Islet precursor cell (in vitro differentiated cells): ENCODE results near the gene PRKCB.
"Not testable (repeated sequence)": the region's sequence is repeated elsewhere in the genome, so short reads cannot be mapped to it uniquely, and the experiment has no call there.

ENCODE experiments used
- DNase-seq: peaks from one replicate; pipeline ENCODE4 v3.0.0-alpha.2; 2018

Gene PRKCB

DNA sequence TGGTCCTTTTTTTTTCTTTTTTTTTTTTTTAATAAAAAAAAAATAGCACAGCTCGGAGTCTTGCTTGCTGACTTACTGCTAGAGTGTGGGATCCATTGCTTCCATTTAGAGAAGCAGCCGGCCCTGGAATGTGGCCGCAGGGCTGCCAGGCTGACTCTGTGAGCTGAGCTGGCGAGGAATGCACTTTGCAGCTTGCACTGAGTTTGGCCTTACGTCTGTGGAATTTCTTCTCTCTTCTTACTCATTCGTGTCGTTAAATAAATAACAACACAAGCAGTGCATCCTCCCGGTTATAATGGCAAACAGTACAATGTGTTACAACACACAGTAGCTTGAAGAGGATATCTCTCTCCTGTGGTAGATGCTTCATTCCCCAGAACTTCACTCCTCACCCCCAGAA is 69.2 kb downstream of the PRKCB start:
- peak; percentile 98 for DNase-seq

DNA sequence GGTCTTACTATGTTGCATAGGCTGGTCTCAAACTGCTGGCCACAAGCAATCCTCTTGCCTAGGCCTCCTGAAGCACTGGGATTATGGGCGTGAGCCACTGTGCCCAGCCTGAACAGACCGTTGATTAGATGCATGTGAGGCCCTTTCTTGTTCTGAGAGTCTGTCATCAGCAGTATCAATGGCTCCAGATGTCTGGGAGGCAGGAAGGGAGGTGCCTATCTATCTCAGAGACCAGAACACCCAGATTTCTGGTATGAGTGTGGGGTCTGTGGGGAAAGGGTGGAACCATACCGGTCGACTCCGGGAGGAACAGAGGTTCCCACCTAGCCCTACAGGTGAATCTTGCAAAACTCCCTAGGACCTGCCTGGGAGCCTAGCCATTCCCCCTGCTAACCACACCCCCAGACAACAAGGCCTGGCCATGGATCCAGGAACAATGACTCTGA is 71.7 kb downstream of the PRKCB start:
- no peak for DNase-seq

DNA sequence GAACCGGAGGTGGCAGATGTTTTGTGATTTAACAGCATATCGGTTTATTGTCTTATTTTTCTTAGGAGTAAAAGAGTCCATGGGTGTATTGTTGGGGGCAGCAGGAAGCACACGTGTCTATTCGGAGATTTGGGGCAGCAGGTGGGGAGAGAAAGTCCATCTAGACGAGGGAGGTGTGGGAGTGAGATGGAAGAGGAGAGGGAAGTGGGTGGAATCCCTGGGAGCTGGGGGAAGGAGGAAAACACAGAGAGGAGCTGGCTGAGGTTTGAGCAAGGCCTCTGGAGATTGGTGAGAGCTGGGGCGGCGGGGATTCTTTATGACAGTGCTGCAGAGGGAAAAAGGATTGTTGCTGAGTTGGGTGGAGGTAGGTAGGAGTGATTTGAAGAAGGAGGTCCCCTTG is 72.1 kb downstream of the PRKCB start:
- DNase-seq = no peak

DNA sequence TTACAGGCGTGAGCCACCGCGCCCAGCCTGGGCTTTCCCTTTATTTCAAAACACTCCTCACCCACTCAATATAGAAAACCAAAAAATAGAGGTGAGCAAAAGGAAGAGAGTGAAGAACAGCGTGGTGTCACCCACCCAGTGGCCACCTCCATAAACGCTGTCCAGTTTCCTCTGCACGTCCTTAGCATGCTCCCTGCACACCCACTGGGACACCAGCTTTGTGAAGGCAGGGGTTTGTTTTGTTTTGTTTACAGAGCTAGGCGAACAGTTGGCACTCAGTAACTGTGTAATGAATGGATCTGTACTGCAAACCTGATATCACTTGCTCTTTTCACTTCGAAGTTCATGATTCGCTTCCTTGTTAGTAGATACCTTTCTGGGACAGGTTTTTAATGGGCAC is 73.0 kb downstream of the PRKCB start:
- DNase-seq = no peak

DNA sequence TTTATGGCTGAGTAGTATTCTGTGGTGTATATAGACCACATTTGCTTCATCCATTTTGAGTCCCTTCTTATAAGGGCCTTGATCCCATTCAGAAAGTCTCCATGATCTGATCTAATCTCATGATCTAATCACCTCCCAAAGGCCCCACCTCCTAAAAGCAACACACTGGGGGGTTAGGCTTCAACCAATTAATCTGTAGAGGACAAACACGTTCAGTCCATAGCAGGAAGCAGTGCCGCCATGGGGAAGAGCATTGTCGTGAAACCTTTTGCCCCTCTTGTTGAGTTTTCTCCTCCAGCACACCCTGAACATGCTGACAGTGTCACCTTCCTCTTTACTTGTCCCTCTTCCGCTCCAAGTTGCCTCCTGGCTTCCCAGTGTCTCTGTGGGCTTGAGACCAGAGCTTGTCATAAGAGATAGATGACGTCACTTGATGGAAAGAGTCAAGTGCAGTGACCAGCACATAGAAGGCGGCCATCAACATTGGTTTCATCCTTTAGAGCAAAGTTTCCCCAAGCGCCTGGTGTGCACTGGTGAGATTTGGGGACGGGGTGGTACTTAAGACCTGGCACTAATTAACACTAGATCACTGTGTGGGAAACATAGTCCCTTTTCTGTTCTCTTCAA is 74.1 kb downstream of the PRKCB start:
- no peak for DNase-seq

DNA sequence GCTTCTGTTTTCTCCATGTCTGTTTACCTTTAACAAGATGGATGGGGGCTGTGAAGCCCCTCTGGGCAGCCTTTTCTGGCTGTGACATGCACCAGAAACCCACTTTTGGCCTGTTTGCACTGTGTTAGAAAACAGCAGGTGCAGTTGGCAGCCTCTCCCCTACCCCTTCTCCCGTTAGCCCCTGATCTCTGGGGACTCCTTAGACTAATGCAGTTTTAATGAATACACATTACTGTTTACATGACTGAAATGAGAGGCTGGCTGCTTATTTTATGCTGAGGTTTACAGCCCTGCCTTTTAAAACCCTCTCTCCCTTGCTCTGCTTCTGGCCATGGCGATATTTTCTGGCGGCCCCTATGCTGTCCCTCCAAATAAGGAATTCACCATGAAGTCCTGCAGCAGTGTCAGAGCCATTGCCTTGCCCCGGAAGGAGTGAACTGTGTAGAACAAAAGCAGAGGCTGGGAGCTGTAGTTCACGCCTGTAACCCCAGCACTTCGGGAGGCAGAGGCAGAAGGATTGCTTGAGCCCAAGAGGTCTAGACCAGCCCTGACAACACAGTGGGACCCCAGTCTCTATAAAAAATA is 79.3 kb downstream of the PRKCB start:
- DNase-seq = no peak

DNA sequence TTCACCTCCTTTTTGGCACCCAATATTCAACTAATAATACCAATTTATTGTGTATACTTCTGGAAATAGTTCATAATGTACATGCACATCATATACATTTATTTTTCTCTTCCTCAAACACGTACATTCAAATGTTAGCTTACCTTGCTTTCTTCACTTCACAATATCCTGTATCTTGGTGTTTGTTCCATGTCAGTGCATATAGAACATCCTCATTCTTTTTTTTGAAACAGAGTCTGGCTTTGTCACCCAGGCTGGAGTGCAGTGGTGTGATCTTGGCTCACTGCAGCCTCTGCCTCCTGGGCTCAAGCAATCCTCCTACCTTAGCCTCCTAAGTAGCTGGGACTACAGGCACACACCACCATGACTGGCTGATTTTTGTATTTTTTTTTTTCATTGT is 80.8 kb downstream of the PRKCB start:
- DNase-seq = not testable (repeated sequence)

DNA sequence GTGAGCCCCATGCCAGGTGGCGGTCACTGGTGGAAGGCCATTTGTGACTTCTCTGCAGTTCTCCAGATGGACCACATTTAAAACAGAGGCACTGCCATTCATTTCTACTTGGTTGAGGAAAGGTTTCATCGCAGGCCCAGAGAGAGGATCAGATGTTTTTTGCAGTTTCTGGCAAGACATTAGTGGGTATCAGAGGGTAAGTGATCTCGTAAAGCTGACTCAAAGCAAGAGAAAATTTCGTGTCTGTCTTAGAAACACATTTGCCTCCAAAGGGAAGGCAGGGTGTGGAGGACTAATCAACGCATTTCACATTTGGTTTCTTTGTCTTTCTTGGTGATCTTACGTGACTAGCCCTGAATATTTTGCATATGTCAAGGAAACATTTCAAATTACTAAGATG is 81.8 kb downstream of the PRKCB start:
- DNase-seq = no peak

DNA sequence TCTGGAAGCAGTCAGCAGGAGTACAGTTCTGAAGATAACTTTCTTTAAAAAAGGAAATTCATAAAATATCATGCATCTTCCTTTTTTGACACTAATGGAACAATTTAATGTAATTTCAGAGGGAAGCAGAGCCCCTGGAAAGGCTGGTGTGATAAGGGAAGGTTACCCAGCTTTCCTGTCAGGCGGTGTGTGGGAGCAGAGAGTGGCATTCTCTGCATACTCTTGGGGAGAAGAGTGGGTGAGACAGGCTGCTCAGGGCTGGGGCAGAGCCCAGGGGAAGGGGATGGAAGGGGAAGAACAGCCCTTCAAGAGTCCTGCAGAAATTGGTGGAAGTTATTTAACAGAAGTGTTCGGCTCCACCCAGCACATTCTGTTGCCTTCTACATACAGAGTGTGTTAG is 84.7 kb downstream of the PRKCB start:
- DNase-seq = no peak

DNA sequence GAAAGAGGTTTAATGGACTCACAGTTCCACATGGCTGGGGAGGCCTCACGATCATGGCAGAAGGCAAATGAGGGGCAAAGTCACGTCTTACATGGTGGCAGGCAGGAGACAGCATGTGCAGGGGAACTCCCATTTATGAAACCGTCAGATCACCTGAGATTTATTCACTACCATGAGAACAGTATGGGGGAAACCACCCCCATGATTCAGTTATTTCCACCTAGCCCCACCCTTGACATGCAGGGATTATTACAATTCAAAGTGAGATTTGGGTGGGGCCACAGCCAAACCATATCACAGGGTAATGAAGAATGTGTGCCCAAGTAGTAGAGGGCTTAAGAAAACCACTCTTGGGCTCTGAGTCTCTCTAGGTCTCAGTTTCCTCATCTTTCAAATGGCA is 85.1 kb downstream of the PRKCB start:
- DNase-seq = no peak

DNA sequence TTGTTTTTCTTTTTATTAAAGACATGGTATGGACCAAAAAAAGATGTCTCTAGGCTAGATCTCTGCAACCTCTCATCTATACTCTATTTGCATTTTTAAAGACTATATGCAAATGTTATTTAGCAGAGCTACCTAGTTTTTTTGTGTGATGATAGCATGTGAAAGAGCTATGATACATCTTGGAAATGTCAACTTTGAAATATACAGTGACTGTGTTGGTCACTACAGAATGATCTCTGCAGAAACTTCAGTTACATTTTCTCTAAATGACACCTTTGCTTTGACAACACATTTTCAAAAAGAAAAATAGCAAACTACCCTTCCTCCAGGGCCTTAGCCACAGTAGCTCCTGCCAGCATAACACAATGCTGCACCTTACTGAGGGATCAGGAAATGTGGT is 86.6 kb downstream of the PRKCB start:
- DNase-seq = no peak

DNA sequence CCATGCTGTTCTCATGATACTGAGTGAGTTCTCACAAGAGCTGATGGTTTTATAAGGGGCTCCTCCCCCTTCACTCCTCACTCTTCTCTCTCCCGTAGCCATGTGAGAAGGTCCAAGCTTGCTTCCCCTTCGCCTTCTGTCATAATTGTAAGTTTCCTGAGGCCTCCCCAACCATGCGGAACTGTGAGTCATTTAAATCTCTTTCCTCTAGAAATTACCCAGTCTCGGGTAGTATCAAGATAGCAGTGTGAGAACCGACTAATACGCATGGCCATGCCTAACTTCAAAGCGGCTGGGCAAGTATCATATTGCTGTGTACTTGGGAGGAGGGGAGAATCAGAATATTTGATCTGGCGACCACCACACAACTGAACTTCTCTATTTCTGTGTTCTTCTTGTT is 88.3 kb downstream of the PRKCB start:
- DNase-seq = no peak

DNA sequence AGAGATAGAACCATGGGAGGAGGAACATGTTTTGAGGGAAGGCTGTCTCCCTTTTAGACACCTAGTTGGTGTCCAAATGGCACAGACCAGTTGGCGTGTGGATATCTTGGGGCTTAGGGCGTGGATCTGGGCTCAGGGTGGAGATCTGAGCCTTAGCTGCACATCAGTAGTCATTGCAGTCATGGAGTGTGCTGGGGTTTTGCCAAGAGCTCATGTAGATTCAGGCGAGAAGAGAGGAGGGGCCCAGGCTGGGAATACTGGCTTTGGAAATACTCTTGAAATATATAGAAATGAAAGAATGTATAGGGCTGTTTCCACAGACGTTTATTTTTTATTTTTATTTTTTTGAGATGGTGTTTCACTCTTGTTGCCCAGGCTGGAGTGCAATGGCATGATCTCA is 92.0 kb downstream of the PRKCB start:
- no peak for DNase-seq

DNA sequence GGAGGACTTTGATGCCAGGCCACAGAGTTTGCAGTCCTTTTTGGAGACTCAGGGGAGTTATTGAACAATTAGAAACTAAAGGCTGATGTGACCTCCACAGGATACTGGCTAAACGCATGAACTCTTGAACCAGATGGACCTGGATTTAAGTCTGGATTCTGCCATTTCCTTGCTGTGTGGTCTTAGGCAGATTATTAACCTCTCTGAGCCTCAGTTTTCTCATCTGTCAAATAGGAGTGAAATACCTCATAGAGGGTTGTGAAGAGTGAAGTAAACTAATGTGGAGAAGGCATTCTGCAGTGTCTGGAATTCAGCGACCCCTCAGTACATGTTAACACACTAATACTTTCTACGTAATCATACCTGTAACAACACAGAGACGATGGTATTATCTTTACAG is 93.5 kb downstream of the PRKCB start:
- DNase-seq = no peak

DNA sequence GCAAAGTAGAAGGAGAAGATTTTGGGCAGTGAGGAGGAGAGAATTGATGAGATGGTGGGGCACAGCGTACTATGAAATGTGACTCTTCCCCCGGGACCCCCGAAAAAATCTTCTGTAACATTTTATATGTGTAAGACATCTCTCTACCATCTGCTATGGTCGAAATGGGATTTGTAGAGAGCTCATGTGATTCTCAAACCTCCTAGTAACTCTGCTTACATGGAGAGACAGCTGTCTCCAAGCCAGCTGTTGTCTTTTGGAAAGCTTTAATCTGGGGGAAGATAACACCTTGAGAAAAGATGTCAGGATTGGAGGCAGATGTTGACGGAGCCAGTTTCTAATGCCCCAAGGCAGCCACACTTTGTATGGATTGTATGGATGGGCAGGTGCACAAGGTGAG is 94.1 kb downstream of the PRKCB start:
- no peak for DNase-seq

DNA sequence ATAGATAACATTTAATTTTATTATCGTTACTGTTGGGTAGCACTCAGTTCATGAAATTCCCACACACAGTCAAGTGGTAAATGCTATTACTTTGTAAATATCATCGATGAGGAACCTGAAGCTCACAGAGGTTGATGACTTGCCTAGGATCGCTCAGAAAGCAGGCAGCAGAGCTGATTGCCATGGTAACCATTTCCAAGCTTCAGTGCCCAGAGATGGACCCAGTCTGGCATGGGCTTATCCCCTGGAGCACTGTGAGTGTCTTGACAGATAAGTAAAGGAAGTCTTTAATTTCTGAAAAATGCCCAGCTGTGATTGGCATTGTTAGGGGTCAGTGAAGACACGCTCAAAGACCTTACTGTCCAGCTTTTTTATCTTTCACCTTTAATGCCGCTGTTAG is 95.0 kb downstream of the PRKCB start:
- no peak for DNase-seq

DNA sequence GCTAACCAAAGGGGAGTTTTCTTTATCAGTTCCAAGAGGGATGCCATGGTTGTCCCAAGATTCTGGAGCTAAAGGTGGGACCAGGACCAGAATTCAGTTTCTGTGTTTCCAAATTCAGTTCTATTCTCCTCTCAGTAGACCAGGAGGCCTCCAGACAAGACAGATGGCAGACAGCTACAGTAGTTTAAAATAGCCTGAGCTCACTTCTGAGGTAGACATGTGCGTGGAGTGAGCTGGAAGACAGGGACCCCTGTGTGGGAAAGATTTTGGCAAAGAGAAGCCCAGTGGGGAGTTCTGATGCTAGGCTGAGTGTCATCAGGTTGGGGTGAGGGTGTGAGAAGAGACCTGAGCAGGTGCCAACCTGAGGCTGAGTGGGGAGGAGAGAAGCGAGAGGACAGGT is 95.4 kb downstream of the PRKCB start:
- DNase-seq = no peak

DNA sequence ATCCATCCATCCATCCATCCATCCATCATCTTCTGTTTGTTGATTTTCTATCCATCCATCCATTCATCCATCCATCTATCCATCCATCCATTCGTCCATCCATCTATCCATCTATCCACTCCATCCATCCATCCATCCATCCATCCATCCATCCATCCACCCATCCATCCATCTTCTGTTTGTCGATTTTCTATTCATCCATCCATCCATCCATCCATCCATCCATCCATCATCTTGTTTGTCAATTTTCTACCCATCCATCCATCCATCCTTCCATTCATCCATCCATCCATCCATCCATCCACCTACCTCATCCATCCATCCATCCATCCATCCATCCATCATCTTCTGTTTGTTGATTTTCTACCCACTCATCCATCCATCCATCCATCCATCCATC is 97.9 kb downstream of the PRKCB start:
- DNase-seq = not testable (repeated sequence)

DNA sequence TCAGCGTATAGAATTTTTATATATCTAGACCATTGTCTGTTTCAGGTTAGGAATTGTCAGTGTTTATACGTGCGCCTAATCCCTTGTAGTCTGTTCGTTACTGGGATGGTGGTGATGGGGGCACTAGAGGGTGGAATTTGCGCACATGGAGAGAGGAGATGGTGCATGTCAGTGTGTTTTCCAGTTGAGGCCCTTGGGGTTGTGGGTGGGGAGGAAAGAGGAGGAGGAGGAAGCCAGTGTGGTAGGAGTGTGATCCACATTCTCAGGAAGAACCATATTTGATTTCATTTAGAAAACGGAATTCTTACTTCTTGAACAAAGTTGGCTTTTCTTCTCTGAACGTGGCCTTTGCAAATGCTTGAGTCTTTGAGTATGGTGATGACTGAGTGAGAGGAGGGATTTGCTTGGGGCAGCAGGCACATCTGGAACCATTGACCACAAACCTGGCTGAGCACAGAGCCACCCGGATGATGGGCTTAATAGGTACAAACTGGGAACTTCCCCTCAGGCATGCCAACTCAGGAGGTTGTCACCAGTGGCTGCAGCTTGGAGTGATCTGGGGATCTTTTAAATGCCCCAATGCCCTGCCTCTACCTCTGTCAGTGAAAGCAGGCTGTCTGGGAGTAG is 98.9 kb downstream of the PRKCB start:
- DNase-seq = no peak

DNA sequence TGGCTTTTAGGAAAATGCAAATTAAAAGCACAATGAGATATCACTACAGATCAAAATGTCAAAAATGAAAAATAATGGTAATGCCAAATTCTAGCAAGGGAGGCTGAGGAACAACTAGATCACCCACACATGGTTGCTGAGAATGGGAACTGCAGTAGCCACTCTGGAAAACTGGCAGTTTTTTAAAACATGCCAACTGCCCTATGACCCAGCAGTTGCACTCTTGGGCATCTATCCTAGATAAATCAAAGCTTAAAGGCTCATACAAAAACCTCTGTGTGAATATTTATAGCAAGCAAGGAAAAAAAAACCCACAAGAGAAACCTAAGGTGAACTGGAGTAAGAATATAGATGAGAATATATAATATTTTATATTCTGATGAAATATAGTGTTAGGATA is 104.3 kb downstream of the PRKCB start:
- no peak for DNase-seq

DNA sequence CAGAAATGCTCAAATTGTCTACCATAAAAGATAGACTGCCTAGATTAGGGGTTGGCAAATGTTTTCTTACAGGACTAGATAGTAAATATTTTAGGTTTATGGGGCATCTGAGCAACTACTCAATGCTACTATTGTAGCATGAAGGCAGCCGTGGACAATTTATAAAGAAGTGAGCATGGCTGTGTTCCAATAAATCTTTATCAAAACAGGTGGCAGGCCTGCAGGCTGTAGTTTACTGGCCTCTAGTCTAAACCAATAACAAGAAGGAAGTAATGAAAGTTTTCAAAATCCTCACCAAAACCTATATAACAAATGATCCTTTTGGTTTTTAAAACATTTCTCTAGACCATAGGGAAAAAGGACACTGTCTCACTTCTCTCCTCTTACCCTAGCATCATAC is 105.2 kb downstream of the PRKCB start:
- no peak for DNase-seq

DNA sequence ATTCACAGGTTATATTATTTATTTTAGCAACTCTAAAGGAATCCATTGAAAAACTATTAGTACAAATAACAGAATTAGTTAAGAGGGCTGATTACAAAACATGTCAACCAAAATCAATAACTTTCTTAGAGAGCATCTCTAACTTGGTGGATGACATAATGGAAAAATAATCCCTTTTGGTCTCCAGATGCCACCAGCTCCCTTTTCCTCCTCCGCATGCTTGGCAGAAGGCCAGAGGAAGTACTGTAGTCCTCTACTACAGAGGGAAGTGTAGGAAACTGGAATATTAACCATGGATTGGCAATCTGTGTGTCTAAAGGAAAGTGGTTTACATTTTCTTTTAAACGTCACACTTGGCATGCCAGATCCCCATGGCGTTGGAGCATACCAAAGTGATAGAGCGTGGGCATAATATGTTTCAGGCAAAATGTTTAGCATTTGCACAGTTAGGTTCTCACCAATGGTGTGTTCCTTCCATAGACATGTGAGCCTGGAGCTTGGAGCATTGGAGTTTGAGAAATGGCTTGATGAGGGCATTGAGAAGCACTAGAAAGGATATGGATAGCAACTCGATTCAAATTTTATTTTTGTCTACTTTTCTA is 106.3 kb downstream of the PRKCB start:
- no peak for DNase-seq

DNA sequence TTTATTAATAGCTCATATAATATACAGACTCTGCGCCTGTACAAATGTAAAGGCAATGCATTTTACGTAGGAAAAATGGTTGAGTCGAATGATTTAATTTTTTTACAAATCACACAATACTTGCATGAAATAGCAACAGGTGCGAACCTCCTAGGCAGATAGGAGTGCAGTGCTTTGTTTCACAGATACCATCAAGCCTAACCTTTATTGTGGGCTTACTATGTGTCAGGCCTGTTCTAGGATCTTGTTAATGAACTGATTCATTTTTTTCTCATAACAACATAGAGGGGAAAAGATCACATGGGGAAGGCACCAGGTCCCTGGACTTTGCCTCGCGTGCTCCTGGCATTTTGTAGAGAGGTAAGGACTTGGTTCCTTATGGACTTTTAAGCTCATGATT is 107.8 kb downstream of the PRKCB start:
- DNase-seq = no peak

DNA sequence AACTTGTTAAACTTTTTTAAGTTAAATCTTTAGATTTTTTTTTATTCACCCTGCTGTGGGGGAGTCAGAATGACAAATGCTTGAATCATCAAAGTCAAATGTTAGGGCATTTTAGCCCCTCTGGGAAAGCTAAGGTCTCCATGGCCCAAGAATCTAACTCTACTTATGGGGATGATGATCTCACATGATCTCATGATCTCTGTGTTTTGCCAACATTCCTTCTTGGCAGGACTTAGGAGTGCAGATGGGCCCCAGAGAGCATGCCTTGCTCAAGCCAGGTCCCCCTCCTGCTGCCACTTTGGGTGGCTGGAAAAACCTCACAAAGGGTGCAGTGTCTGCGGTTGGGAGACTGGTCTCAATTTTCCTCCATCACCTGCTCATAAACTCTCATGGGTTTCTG is 108.6 kb downstream of the PRKCB start:
- no peak for DNase-seq

DNA sequence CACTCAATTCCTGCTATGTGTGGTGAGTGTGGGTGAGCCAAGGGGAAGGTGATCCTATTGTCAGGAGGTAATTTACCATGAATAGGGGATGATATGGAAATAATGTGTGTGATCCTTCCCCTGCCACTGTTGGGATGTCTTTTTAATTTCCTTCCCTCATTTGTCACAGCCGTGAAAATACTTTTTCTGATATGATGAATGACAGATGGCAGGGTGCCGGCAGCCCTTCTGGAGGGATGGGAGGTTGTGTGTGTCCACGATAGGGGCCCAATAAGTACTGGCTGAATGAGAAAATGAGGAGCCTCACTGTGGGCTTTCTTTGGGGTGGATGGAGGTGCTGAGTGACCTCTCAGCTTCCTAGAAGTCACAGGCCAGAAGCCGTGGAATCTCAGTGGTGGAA is 109.5 kb downstream of the PRKCB start:
- no peak for DNase-seq
